ENCODE results near the gene PLS1. TPM values are rescaled to one million over a fixed set of nuclear protein-coding genes. Genes with fewer than 3 reads are reported as not detected.

The PLS1 gene
- total RNA-seq, 1 donor from 2014 or later = 22.5 TPM

- no peak overlapping the region for H3K4me3 ChIP-seq
- no peak for DNase-seq (ENCODE audit: low spot score)
- Mint-ChIP-seq H3K27ac (no peak overlapping the region), H3K27me3 (ENCODE audit: insufficient read depth, low read depth) (no peaks in the 10 kb centered on the region), H3K36me3 (no peaks in the 10 kb centered on the region), H3K4me1 (peaks cover 9% of the 10 kb centered on the region), H3K9me3 (no peaks in the 10 kb centered on the region), H3K4me3 (no peak overlapping the region)
- no peaks in the 10 kb centered on the region for H3K79me2 ChIP-seq (ENCODE audit: low read depth)
- no peaks in the 10 kb centered on the region for H3F3A ChIP-seq (ENCODE audit: low read depth)
- H3K9me3 ChIP-seq (ENCODE audit: low read depth) = no peaks in the 10 kb centered on the region
- TF ChIP-seq CTCF (IDR thresholded peaks at IDR 0.05) (no peak), EZH2phosphoT487 (IDR thresholded peaks at IDR 0.05) (no peak), EZH2 (IDR thresholded peaks at IDR 0.05) (no peak)
- no peaks in the 10 kb centered on the region for H3K27me3 ChIP-seq
- H3K9ac ChIP-seq = no peak overlapping the region
- H3K4me2 ChIP-seq = peak overlapping the region; percentile 2
- H3K4me1 ChIP-seq = peaks cover 4% of the 10 kb centered on the region
- no peaks in the 10 kb centered on the region for H4K20me1 ChIP-seq (ENCODE audit: low read depth)
- no peak overlapping the region for H2AFZ ChIP-seq (replicated peaks)
- no peaks in the 10 kb centered on the region for H3K36me3 ChIP-seq
- H3K27ac ChIP-seq = no peak overlapping the region
Measured at GRCh38 chr3:142652826-142653292, 56.7 kb downstream of the PLS1 start.

- Mint-ChIP-seq H3K4me3 (no peak overlapping the region), H3K27ac (no peak overlapping the region)
- no peak overlapping the region for H3K27ac ChIP-seq
Measured at GRCh38 chr3:142656575-142656974, 60.4 kb downstream of the PLS1 start.

GRCh38 chr3:142657033-142657432, 60.8 kb downstream of the PLS1 start:
- Mint-ChIP-seq H3K36me3 (no peaks in the 10 kb centered on the region), H3K27ac (no peak overlapping the region), H3K4me3 (no peak overlapping the region), H3K9me3 (no peaks in the 10 kb centered on the region), H3K27me3 (ENCODE audit: insufficient read depth, low read depth) (no peaks in the 10 kb centered on the region), H3K4me1 (no peaks in the 10 kb centered on the region)
- no peak overlapping the region for H3K9ac ChIP-seq
- no peak overlapping the region for H3K27ac ChIP-seq
- no peaks in the 10 kb centered on the region for H4K20me1 ChIP-seq (ENCODE audit: low read depth)
- no peaks in the 10 kb centered on the region for H3K27me3 ChIP-seq
- no peaks in the 10 kb centered on the region for H3K79me2 ChIP-seq (ENCODE audit: low read depth)
- DNase-seq (ENCODE audit: low spot score) = no peak
- TF ChIP-seq CTCF (IDR thresholded peaks at IDR 0.05) (no peak), EZH2 (IDR thresholded peaks at IDR 0.05) (no peak), EZH2phosphoT487 (IDR thresholded peaks at IDR 0.05) (no peak)
- H3K4me1 ChIP-seq = peaks cover 4% of the 10 kb centered on the region
- H3K36me3 ChIP-seq = no peaks in the 10 kb centered on the region
- no peak overlapping the region for H3K4me3 ChIP-seq
- no peak overlapping the region for H3K4me2 ChIP-seq
- no peaks in the 10 kb centered on the region for H3K9me3 ChIP-seq (ENCODE audit: low read depth)
- no peak overlapping the region for H2AFZ ChIP-seq (replicated peaks)
- H3F3A ChIP-seq (ENCODE audit: low read depth) = no peaks in the 10 kb centered on the region

More at GRCh38 chr3:142656575-142656974, 60.4 kb downstream of the PLS1 start:
- Histone ChIP-seq H3K4me2 (no peak overlapping the region), H3F3A (ENCODE audit: low read depth) (no peaks in the 10 kb centered on the region), H3K4me1 (peaks cover 4% of the 10 kb centered on the region), H3K9ac (no peak overlapping the region), H3K27me3 (no peaks in the 10 kb centered on the region), H4K20me1 (ENCODE audit: low read depth) (no peaks in the 10 kb centered on the region), H3K36me3 (no peaks in the 10 kb centered on the region), H2AFZ (replicated peaks) (no peak overlapping the region), H3K9me3 (ENCODE audit: low read depth) (no peaks in the 10 kb centered on the region), H3K79me2 (ENCODE audit: low read depth) (no peaks in the 10 kb centered on the region), H3K4me3 (no peak overlapping the region)
- no peaks in the 10 kb centered on the region for H3K36me3 Mint-ChIP-seq
- H3K4me1 Mint-ChIP-seq = peaks cover 3% of the 10 kb centered on the region
- H3K27me3 Mint-ChIP-seq (ENCODE audit: insufficient read depth, low read depth) = no peaks in the 10 kb centered on the region
- H3K9me3 Mint-ChIP-seq = no peaks in the 10 kb centered on the region
- DNase-seq (ENCODE audit: low spot score) = no peak
- TF ChIP-seq EZH2 (IDR thresholded peaks at IDR 0.05) (no peak), EZH2phosphoT487 (IDR thresholded peaks at IDR 0.05) (no peak), CTCF (IDR thresholded peaks at IDR 0.05) (no peak)

Measured in neural progenitor cell (in vitro differentiated cells).